22Rv1 (cell line): Measurements from ENCODE around the gene CCL2.

Experiments used
- CTCF ChIP-seq: fragments of 450-650 bp; IDR thresholded peaks from 2 replicates; pipeline ENCODE4 v1.5.1; 2017; ENCODE audit warnings: mild to moderate bottlenecking
- ZFX ChIP-seq: fragments of 450-650 bp; IDR thresholded peaks from 2 replicates; pipeline ENCODE4 v1.6.1; 2017; ENCODE audit warnings: antibody characterized with exemption, borderline replicate concordance

DNA sequence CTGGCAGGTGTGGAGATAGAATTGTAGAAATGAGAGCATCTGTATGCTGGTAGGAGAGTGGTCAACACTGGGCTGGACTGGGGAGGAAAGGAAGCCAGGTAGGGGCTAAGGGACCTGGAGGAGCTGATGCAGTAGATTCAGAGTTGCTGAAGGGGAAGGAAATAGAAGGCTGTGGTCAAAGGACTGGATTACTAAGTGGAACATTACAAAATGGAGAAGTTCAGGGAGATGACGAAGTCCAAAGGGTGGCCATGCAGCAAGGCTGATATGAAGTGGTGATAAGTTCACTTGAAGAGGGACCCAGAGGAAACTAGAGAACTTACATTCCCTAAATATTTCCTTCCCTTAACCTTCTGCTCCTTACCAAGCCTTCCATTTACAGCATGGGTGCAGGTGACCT, 8.6 kb upstream of the CCL2 start:
- TF ChIP-seq CTCF (no peak), ZFX (no peak)
